Measurements from ENCODE around the gene SYT9.
A peak's percentile ranks its signal among the peaks of the same experiment; 100 is the strongest.

Gene SYT9

DNA sequence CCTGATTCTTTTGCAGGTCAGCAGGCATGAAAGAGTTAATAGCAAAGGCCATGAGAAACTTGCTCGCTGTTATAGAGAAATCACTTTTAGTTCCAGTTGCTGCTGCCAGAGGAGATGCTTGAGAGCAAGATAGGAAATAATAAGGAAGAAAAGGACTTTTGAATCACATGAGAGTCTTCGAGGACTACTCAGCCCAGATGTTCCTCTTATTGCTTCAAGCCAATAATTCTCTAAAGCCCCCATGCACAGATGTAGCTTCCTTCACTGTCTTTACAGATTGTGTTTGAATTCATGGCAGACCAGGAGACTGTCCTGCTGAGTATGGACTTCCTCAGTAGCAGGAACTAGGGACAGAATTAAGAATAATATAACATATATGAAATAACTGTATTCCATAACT lies 183.5 kb downstream of the SYT9 start:
- DNase-seq: peak; percentile 9

DNA sequence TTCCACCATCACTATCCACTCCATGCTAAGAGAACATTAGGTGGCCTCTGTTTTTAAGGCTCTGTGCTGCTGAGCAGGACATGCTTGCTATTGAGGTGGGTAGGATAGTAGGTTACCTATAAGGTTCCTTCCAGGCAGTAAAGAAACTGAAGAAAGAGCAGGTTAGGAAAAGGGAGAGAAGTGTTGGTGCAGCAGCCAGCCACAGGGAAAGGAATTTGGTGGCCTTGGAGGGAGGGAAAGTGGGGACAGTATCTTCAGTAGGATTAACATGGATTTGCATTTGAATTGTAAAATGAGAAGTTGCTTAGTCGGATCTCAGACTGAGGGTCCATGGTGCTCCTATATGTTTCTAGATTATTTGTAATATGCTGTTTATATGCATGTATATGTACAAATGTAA lies 184.4 kb downstream of the SYT9 start:
- no peak for DNase-seq

DNA sequence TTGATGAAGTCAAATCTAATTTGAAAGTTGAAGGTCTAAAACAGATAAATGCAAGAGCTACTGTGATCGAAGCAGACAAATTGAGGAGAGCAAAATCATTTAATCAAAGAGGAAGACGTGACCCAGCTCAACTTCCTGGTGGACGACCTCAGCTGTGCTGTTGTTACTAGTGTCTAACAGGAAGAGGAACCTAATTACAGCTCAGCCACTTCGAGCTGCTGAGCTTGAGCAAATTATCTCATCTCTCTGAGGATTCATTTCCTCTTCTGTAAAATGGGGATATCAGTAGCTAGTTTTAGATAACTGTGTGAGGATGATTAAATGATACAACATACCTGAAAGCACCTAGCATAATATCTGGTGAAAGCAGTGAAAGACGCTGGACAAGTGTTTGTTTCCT lies 185.0 kb downstream of the SYT9 start:
- DNase-seq: peak; percentile 74

DNA sequence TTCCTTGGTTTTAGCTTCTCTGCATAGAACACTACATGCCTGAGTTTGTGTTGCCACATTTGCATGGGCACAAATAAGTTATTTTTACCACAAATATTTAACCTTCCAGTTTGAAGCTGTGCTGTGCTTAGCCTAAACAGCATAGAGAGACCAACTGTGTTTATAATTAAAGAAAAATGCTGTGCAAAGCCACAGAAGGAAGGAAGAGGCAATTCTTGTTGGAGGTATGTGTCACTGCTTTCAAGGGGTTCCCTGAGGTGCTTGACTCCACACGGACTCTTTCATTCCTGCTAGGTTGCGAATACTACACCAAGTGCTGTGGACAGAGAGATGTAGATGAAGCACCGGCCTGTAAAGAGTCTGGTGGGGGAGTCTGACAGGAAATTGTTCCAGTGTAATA lies 186.0 kb downstream of the SYT9 start:
- DNase-seq: no peak

DNA sequence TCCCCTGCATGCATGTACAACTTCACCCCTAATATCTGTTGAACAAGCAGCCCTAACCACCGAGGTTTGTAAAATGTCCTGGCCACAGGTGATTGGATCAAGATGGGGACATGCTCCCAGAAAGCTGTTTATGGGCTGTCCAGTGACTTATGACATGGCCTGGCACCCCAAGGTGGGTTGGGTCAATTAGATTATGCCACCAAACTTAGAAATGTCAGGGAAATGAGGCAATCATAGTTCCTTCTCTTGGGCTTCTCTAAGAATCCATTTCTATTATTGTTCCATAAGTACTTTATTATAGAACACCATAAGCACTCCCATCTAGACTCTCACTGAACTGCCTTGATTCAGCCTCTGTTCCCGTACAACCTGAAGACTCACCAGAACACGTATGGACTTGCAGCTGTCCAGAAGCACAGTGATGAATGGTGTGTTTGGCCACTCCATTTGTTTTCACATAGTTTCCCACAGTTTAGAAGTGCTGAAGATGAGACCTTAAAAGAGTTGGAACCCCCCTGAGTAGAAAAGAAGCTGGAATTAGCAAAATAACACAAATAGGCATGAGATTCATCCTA lies 188.1 kb downstream of the SYT9 start:
- DNase-seq: peak; percentile 12

DNA sequence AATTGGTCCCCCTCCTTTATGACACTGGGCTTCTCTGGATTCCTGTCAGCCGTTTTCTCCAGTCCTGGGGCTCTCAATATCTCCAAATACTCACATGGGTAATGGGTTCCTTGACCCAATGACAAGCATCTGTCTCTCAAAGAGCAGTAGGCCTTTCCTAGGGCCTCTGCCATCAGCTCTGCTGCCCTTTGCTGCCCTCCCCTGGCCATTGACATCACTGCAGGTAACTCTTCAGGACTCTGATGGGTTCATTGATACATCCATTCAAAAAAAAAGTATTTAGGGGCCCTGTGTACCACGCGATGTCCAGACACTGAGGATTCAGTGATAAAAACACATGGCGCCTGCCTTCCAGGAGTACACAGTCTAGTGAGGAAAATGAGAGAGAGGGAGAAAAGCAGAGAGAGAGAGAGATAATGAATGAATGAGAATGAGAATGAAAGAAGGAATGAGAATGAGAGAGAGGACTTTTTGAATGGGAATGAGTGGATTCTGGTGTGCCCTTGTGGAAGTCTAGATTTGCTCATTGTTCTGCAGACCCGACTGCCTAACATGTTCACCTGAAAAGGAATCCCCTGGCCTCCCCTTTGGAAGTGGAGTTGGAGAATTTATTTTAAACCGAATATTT lies 191.0 kb downstream of the SYT9 start:
- peak; percentile 80 for DNase-seq

DNA sequence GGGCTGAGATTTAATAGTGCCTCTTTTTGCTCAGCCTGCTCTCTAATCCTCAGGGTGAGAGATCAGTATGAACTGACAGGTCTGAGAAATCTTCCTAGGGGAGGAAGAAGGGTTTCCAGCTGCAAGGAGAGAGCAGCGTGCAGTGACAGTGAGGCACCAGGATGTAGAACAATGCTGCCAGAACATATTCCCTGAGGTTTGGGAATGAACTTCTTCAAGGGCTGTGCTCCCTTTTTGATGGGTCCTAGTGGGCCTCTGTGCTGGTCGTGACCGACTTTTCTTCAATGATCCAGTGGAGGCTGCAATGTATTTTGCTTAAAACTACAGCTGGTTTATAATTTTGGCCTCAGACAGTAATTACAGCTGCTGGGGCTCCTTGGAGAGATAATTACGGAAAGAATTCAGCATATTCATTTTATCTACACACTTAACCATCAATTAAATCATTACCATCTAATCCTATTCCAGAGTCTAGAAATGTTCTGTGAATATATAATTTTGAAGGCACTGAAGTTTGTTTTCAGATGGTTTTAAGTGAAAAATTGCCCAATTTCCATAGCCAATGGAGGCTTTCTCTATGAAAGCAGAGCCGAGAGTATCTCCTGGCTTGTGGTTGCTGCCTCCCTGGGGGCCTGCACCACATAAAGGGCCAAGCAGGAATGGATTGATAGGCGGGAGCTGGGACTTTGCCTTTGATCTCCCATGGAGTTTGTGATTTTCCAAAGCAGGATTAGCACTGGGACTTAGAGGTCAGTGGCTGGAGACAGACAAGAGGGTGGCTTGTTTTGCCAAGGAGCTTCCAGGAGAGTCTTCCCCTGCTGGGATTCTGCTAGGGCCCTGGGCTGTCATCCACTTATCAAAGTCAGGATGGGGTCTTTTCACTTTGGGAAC lies 192.6 kb downstream of the SYT9 start:
- DNase-seq: no peak

DNA sequence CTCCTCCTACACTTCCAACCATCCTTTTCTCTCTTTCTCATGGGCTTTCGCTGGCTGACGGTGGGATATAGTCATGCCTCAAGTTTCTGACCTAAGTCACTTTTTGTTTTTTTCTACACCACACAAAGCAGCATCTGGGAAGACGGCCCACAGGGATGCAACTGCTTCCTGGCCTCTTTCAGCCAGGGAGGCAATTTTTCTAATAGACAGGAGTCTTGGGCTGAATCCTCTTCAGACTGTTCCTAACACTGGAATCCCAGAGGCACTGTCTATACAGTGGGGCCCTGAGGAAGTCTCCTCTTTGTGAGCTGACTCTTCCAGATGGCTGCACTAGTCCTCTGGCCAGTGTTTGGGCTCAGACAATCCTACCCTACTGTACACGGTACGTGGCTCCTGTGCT lies 193.9 kb downstream of the SYT9 start:
- no peak for DNase-seq

DNA sequence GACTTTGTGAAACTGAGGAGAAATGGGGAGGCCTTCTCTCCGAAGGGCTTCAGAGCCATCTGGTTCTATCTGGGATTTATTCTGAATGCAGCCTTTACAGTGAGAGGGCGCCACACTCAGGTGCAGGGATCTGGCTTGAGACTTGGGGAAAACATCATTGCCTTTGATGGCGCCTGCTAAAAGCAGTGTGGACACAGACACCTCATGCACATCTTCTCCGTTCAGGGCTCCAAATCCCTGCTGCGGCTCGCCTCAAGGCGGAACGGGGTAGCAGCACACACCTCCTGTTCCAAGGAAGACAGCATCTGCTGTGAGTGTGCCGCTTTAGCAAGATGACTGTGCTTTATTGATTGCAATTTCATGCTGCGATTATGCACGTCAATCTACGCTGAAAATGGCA lies 196.5 kb downstream of the SYT9 start:
- DNase-seq: no peak

DNA sequence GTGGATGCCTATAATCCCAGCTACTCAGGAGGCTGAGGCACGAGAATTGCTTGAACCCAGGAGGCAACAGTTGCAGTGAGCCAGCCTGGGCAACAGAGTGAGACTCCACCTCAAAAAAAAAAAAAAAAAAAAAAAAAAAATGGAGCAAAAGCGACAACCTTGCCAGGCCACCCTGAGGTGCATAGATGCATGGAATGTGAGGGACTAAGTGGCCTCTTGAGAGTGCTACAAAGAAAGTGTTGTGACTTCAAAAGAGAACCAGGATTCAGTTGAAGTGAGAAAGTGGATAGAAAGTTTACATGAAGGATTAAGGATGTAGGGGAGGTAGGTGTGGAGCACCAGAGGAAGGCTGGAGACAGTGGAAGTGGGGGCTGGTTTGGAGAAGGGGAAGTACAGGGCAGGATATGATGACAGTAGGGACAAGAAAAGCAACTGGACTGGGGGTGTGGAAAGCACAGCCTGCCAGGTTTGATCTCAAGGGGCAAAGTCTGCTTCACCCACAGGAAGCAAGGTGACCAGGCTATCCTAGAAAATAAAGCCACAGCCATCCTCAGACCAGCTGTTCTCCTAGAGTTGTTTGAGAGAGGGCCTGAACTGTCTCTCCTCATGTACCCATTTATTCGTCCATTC lies 197.6 kb downstream of the SYT9 start:
- peak; percentile 40 for DNase-seq

DNA sequence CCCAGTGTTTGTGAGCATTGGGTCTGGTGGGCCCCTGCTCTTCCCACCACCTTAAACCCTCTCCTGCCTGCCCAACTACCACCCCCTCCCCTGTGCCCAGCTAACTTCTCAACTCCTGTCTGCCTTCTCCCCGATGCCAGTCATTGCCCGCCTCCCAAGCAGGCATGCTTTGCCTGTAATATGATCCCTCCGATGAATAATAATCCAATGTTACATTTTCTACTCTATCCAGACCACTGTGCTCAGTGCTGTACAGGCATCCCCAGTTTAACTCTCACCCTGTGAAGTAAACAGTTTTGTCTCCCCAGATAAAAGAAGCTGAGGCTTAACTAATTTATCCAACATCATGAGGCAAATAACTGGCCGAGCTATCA lies 198.1 kb downstream of the SYT9 start:
- DNase-seq: no peak

DNA sequence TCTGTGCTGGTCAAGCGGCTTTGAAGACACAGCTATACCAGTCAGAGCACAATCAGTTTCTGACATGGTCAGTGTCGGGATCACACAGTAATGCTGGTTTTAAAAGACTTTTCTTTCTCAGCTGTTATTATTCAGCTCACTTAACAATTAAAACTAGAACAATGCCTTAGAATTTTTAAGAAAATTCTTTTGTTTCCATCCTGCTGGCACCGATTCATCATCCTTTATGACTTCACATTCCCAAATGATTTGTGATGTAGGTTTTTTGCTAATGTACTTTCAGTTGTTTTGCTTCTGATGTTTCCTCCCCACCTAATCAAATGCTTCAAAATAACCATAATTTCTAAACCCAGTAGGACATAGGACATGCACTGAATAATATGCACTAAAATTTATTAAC lies 199.1 kb downstream of the SYT9 start:
- DNase-seq: no peak

DNA sequence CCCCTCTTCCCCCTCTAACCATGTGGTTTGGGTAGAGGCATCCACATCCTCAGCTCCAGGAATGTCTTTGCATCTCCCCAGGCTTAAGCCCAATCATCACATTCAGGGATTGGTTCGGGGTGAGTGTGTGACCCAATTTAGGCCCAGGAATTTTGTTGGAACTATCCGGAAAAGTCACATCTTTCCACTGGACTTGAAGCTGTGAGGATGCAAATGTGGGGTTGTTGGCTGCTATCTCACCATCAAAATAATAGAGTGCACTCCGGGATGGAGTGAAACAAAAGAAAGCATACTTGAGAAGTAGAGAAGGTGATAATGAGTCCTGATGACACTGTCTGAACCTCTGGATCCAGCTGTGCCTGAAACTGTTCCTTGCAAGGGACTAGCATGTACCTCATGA lies 199.8 kb downstream of the SYT9 start:
- DNase-seq: no peak

DNA sequence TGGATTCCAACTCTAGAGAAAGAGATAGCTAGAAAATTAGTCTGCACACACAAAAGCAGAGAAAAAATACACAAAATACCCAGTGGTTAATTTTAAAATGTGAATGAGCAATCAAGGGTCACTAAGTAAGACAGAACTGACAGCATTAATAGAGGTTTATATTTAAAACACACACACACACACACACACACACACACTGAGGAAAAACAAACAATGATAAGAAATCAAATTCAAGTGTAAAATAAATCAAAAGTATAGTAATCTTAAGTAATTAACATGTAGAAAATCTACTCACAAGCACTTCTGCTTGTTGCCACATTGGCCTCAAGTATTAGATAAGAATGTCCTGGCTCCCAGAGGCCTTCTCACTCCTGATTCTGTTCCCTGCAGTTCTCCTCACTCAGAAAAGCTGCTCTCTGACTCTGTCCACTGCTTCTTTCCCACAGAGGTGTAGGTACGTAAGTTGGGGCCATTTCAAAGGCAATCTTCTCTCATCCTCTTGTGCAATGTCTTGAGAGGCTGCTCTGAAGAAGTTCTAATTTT lies 200.3 kb downstream of the SYT9 start:
- no peak for DNase-seq

DNA sequence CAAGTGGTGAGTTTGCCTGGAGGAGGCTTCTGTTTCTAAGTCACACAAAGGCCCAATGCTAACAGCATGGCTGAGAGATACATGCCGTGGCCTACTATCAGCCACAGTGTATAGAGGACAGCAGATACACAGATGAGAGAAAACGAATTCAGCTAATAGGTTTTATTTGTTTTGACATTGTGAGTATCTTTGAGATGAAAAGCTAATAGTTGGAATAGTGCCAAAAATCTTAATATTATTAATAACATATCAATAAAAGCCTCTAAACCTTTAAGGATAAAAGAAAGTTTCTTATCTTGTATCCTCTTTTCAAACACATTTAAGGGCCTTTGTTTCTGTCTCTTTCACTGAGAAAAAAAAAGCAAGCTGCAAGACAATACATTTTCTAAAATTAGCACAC lies 203.2 kb downstream of the SYT9 start:
- DNase-seq: no peak

DNA sequence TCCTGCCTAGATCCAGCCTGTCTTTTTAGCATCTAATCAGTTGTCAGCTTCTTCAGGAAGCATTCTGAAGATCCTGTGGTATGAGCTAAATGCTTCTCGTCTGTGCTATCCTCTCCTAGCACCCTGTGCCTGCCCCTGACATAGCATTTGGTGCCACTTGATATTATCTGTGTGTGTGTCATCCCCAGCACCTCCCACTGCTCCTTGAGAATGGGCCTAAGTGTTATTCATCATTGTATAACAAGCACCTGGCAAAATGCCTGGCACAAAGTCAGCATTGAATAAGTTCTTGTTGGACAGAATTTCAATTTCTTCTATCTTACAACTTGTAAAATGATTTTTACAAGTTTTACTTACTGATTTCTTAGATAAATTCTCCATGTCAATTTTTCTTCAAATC lies 205.5 kb downstream of the SYT9 start:
- no peak for DNase-seq

DNA sequence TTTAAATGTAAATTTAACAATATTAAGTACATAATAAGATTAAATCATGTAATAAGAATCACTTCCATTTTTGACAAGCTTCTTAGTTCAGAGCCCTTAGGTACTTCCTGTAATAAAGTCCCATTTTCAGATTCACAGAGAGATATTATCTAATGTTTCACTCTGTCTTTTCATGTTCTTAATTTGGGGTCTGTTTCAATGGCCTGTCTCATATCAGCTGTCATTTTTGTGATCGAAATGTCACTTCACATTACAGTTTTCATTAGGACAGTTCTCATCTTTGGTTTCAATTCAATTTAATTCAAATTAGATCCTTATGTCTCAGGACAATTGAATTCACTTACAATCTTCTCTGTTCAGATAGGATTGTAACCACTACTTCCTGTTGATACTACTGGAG lies 211.0 kb downstream of the SYT9 start:
- no peak for DNase-seq

DNA sequence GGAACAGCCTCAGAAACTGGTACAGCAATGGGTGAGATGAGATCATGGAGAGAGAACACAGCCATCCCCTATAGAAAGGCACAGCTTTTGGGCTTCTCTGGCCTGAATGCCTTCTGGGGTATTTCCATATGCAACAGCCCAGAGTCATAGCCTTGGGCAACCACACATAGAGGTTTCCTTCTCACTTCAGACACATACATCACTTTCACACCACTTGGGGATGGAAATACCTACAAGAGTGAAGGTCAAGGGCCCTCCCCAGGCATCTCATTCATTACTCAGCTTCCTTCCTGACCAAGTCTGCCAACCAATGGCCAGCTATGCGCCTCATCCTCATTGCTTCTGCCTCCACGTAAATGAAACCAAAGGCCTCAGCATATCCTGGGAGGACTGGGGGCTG lies 215.9 kb downstream of the SYT9 start:
- peak; percentile 5 for DNase-seq

DNA sequence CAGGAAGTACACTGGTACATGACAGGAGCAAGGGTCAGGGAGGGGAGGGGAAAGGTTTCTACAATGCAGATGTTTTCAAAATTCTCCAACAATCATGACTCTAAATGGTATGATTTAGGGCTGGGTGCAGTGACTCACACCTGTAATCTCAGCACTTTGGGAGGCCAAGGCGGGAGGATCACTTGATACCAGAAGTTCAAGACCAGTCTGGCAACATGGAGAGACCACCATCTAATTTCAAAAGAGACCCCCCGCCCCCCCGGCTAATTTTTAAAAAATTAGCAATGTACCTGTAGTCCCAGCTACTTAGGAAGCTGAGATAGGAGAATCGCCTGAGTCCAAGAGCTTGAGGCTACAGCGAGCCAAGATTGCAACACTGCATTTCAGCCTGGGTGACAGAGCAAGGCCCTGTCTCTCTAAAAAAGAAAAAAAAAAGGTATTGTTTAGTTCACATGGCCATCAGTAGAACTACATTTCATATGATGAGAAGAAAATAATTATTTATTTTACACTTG lies 217.7 kb downstream of the SYT9 start:
- DNase-seq: no peak

DNA sequence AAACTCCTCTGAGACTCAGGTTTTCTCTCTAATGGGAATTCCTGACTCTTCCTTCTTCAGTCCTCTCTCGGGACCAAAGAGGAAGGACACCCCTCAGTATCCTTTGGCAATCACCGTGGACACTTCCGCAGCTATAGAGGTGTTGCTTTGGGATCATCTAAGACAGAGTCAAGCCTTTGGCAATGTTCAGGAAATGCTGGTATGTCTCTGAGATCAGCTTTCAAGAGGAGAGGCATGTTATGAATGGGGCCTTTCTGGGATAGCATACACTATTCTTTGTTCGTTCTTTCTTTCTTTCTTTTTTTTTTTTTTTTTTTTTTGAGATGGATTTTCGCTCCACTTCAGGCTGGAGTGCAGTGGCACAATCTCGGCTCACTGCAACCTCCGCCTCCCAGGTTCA lies 219.4 kb downstream of the SYT9 start:
- DNase-seq: no peak

DNA sequence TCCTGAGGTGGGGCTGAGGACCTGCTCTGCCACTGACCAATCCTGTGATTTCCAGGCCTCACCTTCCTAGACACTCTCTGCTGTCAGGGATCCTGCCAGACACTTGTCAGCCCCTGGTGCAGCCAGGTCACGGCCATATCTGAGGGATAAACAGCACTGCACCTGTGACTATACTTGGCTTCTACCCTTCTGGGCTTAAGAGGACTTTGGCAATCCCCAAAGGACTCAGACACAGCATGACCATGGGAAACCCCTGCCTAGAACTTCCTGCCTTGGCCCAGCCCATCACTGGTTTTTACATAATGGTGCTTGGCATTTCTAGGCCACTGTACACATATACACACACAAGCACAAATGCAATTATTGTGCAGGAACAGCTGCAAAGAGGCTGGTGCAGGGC lies 222.0 kb downstream of the SYT9 start:
- DNase-seq: peak; percentile 13

DNA sequence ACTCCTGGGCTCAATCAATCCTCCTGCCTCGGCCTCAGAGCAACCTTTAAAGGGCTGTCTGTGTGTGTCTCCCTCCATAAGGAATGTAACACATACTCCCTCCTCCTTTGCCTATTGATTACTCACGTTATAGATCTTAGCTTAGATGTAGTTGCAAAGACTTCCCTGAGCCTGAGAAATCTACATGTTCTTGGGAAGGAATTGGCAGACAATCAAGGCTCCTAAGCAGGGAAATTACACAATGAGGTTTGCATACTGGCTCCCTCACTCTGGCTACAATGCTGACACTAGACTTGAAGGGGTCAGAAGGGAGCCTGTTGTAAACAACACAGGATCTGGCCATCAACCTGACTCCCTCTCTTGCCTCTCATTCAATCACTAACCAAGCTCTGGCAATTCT lies 228.4 kb downstream of the SYT9 start:
- no peak for DNase-seq

DNA sequence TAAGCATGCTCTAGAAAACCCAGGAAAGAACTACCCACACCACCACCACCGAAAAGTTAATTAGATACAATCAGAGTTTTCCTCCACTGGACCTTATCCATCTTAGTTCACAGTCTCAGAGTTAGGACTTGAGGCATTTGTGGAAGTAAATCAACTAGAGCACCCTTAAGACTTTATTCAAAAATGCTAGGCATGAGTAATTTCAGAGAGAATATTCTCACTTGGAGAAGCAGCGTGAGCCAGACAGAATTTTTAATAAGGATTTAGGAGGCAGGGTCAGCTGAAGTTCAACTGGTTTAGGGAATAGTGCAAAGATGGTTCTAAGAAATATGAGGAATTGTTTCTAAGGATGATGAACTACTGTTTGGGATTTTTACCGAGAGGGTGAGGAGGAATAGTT lies 232.4 kb downstream of the SYT9 start:
- no peak for DNase-seq

All from suppressor macrophage treated with lipopolysaccharide for 4 hours (primary cell).